A673 (cell line): ENCODE results near the gene USP35.

Experiments
- EZH2 ChIP-seq: fragments of 200-600 bp; sonication (generic); IDR thresholded peaks from 2 replicates; pipeline ENCODE4 v1.6.1; 2017; ENCODE audit warnings: borderline replicate concordance, low read depth, mild to moderate bottlenecking, mixed read lengths, antibody characterized with exemption, low read length; ENCODE audit not compliant: poor library complexity, severe bottlenecking
- TF ChIP-seq, protein P1 (sequence below): fragments of 300-800, 200-600 bp; sonication (generic); conservative IDR thresholded peaks from 2 replicates; pipeline ENCODE4 v1.5.1; 2017; ENCODE audit warnings: low read depth, mild to moderate bottlenecking, antibody characterized with exemption, low read length, moderate library complexity, mixed read lengths

DNA sequence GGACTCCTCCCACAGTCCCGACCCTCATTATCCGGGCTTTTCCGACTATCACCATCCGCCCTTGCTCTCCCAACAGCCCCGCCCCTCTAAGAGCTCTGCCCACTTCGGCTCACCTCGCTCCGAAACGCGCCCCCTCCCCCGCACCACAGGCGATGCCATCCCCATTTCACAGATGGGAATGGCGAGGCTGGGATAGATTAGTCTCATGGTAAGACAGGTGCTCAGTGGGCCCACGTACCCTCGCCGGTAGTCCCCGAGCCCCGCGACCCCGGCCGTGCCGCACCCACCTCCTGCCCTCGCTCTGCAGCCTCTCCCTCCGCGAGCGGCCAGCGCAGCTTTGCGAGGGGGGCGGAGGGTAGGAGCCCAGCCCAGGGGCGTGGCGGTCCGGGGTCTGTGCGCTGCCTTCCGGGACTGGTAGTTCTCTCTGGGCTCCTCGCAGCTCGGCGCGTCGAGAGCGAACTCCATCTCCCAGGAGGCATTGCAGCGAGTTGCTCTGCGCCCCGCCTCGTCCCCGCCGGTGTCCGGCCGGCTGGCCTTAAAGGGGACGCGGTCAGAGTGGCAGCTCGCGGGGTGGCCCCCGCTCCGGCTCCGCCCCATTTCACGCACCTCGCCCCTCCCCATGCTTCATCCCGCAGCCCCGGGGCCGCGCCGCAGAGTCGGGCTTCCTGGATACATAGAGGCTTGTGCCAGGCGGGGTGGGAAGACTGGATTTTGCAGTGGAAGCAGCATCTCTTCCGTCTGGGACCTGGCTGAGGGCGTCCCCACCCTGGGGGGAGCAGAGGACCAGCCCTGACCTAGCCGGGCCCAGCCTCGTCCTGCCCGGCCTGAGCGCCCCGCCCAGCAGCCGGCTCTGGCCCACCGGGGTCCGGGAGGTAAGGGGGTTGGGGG lies at the start of gene USP35, which contains the start of gene KCTD21:
- TF ChIP-seq, protein P1, sequence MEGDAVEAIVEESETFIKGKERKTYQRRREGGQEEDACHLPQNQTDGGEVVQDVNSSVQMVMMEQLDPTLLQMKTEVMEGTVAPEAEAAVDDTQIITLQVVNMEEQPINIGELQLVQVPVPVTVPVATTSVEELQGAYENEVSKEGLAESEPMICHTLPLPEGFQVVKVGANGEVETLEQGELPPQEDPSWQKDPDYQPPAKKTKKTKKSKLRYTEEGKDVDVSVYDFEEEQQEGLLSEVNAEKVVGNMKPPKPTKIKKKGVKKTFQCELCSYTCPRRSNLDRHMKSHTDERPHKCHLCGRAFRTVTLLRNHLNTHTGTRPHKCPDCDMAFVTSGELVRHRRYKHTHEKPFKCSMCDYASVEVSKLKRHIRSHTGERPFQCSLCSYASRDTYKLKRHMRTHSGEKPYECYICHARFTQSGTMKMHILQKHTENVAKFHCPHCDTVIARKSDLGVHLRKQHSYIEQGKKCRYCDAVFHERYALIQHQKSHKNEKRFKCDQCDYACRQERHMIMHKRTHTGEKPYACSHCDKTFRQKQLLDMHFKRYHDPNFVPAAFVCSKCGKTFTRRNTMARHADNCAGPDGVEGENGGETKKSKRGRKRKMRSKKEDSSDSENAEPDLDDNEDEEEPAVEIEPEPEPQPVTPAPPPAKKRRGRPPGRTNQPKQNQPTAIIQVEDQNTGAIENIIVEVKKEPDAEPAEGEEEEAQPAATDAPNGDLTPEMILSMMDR = no peak
- TF ChIP-seq EZH2 = no peak
